Activated CD4-positive, alpha-beta T cell treated with anti-CD3 and anti-CD28 coated beads for 48 hours (primary cell): ENCODE data around the gene JPT1.
A peak's percentile ranks its signal among the peaks of the same experiment; 100 is the strongest.
"Not testable (repeated sequence)": the region's sequence is repeated elsewhere in the genome, so short reads cannot be mapped to it uniquely, and the experiment has no call there.

Source experiments
- DNase-seq: peaks from one replicate; pipeline ENCODE4 v3.0.0-alpha.2; 2020

The JPT1 gene, protein sequence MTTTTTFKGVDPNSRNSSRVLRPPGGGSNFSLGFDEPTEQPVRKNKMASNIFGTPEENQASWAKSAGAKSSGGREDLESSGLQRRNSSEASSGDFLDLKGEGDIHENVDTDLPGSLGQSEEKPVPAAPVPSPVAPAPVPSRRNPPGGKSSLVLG

DNA sequence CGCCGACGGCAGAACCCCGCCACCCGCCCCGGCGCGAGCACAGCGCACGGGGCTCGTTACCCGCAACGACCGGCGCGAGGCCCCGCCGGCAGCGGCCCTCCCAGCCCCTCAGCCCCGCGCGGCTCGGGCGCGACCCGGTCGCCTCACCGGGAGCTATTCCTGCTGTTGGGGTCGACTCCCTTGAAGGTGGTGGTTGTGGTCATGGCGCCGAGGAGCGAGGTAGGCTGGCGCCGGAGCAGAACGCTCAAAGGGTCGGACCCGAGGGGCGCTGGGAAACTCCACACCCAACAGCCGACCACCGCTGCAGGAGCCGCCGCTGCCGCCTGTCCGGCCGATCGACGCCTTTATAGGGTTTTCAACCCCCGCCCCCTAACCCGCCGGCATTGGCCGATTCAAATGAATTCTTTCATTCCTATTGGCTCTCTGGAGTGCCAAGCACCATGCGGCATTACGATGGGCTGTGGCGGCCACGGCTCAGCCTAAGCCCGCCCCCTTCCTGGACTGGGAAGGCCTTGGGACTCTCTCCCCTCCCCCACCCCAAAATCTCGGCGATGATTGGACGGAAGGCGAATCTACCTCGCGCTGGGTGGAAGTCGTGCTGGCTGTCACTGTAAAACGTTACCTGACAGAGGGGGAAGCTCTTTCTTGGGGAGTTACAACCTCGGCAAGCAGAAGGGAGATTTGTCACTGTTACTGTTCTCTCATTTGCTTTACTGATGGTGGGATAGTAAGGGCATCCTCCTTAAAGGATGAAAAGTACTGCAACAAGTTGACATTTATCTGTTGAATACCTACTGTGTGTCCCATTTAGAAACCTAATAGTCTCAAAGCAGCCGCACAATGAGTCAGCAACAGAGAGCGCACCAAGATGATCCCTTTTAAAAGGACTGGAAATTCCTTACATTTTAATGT, at the start of gene JPT1:
TSS of gene JPT1 (minus strand) at position 318 of the 912 bp plus-strand sequence. CDS start at position 203, 115 bp downstream.
- DNase-seq = peak; percentile 99

DNA sequence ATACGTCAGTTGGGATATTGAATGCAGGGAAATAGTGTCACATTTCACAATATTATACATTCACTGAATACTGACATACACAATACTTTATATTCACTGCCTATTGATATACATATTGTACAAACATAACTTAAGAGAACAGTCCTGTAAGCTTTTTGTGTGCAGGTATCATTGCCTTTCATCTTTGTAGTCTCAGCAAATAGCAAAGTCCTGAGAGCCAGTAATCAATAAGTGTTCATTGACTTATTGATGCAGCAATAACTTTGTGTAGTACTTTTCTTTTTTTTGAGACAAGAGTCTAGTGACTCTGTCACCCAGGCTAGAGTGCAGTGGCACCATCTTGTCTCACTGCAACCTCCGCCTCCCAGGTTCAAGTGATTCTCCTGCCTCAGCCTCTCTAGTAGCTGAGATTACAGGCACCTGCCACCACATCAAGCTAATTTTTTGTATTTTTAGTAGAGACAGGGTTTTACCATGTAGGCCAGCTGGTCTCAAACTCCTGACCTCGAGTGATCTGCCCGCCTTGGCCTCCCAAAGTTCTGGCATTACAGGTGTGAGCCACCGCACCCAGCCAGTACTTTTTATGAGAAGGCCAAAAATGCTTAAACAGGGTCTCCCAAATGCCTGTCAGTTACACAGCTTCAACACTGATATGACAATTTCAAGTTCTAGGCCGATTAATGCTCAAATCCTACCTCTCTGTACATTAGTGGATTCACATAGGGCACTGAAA, 45.7 kb upstream of the JPT1 start:
- no peak for DNase-seq

DNA sequence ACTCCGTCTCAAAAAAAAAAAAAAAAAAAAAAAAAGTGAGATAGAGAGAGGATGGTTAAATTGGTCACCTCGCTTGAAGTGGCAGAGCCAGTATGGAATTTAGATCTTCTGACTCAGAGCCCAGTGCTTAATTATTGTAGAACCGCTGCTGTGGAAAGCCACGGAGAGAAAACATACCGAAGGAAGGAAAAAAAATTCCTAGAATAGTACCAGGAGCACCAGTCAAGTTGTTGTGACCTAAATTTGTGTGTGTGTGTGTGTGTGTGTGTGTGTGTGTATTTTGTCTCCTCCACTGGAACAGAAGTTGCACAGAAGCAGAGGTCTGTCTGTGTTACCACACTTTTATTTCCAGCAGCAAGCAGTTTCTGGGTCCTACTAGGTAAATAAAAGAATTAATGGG, 40.6 kb upstream of the JPT1 start:
- no peak for DNase-seq

DNA sequence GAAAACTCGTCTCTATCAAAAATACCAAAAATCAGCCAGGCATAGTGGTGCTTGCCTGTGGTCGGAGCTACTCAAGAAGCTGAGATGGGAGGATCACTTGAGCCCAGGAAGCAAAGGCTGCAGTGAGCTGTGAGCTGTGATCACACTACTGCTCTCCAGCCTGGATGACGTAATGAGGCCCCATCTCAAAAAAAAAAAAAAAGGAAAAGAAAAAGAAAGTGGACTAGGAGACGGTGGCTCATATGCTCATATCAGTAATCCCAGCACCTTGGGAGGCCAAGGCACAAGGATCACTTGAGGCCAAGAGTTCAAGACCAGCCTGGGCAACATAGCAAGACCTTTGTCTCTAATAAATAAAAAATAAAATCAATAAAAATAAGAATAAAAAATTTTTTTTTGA, 37.3 kb upstream of the JPT1 start:
- no peak for DNase-seq

DNA sequence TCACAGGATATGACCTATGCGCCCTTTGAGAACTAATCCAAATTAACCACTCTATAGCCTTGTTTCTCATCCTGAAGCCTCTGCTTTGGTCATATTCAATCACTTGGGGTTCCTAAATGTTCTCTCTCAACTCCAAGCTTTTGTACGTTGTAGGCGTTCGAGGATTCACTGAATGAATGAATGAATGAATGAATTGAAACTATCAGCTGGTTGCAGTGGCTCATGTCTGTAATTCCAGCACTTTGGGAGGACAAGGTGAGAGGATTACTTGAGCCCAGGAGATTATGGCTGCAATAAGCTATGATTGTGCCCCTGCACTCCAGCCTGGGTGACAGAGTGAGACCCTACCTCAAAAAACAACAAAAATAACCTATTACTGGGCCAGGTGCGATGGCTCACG, 34.3 kb upstream of the JPT1 start:
- DNase-seq = no peak

DNA sequence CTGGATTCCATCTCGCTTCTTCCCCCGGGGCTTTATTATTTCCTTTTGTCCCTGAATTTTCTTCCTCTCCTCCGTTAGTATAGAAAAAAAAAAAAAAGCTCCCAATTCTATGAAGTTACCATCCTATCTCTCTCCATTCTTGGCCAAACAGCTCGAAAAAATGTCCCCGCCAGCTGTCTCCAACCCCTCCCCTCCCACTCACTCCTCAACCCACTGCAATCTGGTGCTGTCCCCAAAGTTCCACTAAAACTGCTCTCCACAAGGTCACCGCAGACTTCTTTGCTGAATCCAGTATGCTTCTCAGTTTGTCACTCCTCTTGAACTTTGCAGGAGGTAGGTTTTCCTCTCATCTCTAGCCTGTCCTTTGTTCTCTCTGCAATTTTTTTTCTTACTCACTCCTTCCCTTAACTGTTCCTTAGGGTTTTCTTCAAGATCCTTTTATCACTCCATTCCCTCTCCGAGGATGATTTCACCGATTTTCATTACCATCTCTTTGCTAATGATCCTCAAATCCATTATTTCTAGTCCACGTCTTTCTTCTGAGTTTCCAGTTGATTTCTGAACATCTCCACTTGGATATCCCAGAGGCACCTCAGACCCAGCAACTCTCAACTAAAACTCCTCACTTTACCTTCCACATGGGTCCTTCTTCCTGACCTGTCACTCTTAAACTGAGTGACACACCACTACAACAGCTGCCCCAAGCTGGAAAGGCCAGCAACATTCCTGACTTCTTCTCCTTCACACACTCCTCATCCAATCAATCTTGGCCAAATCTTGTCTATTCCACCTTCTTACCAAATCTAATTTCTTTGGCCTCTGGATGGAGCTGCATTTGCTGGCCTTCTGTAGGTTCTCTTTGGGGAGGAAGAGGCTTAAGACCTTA, 29.9 kb upstream of the JPT1 start:
- no peak for DNase-seq

DNA sequence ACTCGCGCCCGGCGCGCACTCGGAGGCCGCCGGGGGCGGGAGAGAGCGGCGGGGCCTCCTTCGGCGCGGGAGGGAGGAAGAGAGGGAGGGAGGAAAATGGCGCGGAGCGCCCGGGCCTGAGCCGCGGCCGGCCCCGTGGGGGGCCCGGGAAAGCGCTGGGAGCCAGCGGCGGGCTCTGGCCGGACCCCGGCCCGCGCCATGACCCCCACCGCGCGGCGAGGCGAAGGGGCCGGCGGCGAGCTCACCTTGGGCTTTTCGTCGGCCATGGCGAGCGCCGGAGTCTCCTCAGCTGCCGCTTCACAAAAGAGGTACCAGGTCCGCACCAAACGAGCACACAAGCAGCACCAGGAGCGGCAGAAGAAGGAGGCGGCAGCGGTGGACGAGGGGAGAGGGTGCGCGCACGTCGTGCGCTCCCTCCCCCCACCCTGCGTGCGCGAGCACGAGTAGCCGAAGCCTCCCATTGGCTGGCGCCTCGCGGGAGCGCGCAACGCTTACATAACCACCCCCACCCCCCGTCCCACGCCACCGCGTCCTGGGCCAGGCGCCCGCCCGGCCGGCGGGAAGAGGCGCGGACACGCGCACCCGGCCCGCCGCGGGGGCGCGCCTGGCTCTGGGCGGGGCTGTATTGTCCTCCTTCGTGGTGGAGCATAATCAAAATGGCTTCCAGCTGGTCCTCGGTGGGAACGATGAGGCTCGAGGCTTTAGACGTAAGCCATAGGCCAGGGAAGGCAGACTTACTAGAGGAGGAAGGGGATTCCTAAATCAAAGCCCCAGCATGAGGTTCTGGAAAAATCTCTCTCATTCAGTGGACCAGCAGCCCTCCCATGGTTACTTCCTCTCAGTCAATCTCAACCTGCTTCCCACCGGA, 28.5 kb upstream of the JPT1 start, which contains the start of gene SUMO2:
TSS of gene SUMO2 (minus strand) at position 391 of the 868 bp plus-strand sequence. CDS start at position 266, 125 bp downstream.
- DNase-seq = peak; percentile 97

DNA sequence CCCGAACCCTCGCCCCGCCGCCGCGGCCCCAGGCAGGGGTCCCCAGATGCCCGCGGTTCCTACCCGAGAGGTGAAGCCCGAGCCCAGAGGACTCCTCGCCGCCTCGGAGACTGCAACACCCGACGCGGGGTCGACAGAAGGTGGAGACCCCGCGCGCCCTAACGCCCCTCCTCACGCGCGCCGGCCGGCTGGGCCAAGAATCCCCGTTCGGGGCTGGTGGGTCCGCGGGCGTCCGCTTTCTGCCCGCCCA, 27.9 kb upstream of the JPT1 start:
- no peak for DNase-seq

DNA sequence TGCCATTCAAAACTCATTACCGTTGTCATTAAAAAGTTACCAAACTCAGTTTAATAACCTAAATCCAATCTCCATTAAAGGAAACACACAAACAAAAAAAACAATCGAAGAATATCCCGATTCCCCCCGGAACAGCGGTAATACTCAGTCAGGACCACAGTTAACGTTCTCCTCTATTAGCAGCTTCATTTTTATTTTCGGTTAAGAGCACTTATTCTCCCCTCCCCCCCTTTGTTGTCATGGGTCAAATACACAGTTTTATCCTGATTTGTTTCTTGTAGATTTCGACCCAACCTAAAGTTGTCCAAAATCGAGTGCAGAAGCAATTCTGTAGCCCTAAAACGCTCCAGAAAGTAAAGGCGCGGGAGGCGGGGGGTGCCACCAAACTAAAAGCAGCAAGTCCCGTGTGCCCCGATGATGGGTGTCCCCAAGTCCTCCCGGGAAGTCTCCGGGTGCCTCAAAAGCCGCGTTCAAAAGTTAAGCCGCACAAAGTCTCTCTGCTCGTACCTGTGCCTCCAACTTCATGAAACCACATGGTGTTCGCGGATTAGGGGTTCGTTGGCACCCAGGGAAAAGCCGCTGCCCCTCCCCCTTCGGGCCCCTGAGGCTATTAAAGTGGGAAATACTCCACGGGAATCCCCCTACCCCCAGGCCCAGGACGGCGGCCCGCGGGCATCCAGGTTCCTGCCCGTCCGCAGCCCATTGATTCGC, 27.5 kb upstream of the JPT1 start:
- peak; percentile 62 for DNase-seq

DNA sequence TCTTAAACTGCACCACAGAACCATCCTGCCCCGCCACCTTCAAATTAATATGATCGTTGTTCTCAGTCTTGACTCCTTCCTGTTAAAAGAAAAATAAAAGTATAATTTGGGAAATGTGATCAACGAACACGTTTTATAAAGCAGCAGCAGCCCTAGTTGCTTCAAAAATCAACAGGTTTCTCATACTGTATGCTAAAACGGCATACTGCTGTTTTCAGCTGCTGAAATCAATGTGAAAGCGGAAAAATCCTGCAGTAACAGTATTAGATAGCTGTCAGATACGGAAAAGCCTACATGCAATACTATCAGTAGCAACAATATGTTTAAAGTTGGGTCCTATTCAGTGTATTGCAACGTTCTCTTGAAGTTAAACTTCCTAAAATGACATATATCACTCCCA, 26.8 kb upstream of the JPT1 start:
- no peak for DNase-seq

DNA sequence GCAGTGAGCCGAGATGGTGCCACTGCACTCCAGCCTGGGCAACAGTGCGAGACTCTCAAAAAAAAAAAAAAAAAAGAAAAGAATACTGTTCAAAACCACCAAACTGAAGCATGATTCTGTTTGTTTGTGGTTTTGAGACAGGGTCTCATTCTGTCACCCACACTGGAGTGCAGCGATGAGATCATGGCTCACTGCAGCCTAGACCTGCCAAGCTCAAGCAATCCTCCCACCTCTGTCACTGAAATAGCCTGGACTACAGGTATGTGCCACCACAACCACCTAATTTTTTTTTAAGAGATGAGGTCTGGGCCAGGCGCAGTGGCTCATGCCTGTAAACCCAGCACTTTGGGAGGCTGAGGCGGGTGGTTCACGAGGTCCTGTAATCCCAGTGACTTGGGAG, 24.1 kb upstream of the JPT1 start:
- no peak for DNase-seq

DNA sequence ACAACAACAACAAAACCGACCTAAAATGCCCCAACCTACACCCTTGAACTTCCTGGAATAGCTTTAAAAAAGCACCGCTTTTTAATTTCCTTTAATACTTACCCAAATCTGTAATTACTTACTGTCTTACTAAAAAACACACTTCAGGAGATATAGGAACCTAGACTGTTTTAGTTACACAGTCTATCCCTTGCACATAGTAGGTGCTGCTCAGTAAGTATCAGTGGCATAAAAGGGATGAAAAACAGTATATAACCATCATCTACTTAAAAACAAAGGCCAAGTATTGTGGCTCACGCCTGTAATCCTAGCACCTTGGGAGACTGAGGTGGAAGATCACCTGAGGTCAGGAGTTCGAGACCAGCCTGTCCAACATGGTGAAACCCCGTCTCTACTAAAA, 22.3 kb upstream of the JPT1 start:
- DNase-seq = no peak

DNA sequence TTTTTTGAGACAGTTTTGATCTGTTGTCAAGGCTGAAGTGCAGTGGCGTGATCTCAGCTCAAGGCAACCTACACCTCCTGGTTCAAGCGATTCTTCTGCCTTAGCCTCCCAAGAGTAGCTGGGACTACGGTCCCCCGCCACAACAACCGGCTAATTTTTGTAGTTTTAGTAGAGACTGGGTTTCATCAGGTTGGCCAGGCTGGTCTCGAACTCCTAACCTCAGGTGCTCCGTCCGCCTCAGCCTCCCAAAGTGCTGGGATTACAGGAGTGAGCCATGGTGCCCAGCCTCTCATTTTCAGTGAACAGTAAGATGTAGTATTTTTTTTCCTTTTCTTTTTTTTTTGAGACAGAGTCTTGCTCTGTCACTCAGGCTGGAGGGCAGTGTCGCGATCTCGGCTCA, 20.7 kb upstream of the JPT1 start:
- DNase-seq = no peak

DNA sequence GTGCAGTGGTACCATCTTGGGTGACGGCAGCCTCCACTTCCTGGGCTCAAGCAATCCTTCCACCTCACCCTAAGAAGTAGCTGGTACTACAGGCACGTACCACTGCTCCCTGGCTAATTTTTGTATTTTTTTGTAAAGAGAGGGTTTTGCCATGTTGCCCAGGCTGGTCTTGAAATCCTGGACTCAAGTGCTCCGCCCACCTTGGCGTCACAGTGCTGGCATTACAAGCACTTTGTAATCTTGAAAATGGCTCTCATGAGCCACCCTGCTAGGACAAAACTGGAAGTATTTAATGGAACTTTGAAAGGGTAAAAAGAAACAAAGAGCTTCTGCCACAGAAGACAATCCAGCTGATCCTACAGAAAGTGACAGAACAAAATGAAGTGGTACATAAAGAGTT, 19.2 kb upstream of the JPT1 start:
- no peak for DNase-seq

DNA sequence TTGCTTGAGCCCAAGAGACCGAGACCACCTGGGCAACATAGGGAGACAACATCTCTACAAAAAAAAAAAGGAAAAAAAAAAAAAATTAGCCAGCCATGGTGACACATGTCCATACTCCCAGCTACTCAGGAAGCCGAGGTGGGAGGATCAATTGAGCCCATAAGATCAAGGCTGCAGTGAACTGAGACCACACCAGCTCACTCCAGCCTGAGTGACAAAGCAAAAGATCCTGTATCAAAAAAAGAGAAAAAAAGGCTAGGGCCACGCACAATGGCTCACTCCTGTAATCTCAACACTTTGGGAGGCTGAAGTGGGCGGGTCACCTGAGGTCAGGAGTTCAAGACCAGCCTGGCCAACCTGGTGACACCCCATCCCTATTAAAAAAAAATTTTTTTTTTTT, 14.7 kb upstream of the JPT1 start:
- no peak for DNase-seq

DNA sequence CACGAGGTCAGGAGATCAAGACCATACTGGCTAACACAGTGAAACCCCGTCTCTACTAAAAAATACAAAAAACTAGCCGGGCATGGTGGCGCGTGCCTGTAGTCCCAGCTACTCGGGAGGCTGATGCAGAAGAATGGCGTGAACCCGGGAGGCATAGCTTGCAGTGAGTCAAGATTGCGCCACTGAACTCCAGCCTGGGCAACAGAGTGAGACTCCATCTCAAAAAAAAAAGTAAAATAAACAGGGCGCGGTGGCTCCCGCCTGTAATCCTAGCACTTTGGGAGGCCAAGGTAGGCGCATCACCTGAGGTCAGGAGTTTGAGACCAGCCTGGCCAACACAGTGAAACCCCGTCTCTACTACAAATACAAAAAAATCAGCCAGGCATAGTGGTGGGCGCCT, 10.3 kb upstream of the JPT1 start:
- not testable (repeated sequence) for DNase-seq

DNA sequence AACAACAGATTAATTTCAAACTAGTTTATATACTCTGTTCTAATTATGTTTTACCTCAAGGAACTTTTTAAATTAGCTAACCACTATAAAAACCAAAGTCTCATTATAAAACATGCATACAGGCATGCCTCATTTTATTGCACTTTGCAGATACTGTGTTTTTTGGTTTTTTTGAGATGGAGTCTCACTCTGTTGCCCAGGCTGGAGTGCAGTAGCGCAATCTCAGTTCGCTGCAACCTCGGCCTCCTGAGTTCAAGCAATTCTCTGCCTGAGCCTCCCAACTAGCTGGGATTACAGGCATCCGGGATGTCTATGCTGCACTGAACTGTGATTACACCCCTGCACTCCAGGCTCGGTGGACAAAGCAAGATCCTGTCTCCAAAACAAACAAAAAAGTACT, 8.8 kb upstream of the JPT1 start:
- DNase-seq = no peak

DNA sequence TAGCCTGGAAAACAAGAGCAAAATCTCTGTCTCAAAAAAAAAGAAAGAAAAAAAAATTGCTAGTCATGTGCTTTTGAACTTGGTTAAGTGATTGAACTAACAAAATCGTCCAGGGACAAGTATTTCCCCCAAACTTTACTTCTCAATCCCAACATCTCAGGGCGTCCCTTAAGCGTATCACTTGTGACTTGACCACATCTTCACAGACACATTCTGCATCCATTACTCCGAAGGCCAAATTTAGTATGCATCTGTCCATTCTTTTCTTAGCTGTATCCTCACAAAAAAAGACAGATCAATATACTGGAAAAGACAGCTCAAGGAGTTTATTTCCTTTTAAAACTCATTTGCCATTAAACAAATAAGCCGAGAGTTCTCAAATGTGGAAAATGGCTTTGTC, 5.9 kb upstream of the JPT1 start:
- no peak for DNase-seq

DNA sequence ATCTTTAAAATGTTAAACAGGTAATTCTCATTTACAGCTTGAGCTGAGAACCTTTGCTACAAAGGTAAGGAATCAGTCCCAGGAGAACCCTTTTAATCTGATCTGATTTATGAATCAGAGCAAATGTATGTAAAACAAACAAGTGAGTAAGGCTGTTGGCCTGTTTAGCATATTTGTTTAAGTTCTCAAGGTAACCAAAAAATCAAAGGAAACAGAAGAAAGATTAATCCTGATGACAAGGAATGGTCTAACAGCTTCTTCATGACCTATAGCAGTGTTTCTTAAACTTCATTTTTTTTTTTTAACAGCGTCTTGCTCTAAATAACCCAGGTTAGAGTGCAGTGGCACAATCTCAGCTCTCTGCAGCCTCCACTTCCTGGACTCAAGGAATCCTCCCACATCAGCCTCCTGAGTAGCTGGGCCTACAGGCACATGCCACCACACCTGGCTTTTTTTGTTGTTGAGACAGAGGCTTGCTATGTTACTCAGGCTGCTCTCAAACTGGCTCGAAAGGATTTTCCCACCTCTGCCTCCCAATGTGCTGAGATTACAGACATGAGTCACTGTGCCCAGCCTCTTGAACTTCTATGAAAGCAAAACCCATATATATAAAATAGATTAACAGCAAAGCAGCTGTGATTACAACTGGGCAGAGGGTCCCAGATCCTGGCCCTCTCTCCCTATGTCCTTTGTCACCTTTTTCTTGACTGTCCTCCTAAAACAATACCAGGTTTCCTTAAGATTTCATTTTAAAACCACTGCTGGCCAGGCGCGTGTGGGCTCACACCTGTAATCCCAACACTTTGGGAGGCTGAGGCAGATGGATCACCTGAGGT, 5.1 kb upstream of the JPT1 start:
- DNase-seq = no peak

DNA sequence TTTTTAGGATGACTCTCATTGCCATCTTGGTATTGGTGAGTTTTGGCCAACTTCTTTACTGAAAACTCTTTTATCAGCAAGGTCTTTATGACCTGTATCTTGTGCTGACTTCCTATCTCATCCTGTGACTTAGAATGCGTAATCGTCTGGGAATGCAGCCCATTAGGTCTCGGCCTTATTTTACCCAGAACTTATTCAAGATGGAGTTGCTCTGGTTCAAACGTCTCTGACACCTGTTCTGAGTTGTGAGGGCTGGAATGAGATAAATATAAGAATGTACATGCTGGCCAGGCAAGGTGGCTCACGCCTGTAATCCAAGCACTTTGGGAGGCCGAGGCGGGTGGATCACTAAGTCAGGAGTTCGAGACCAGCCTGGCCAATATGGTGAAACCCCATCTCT, 4.2 kb upstream of the JPT1 start:
- not testable (repeated sequence) for DNase-seq
